ENCODE measurements around the gene PGM1. TPM values are rescaled to one million over a fixed set of nuclear protein-coding genes. Genes with fewer than 3 reads are reported as not detected.

PGM1 gene
- total and polyA plus RNA-seq, 7 experiments from 2014 or later: 11.9 to 57.2 (median 16.8) TPM

GRCh38 chr1:63679589-63679988 lies 86.4 kb downstream of the PGM1 start:
- no peaks in the 10 kb centered on the region for H3K36me3 ChIP-seq (ENCODE audit: control insufficient read depth in 2 of 3, insufficient read depth in 3 of 3, low read length in 3 of 3)
- DNase-seq (no peak), ATAC-seq (no peak)
- intact Hi-C loops (cut with micrococcal nuclease): no loop called here
- Mint-ChIP-seq H3K4me1 (no peaks in the 10 kb centered on the region), H3K9me3 (peaks cover 0 to 19% (median 6%) of the 10 kb centered on the region in 11 donors), H3K4me3 (no peak overlapping the region), H3K27me3 (peaks cover 0 to 10% (median 0%) of the 10 kb centered on the region in 5 donors), H3K27ac (no peak overlapping the region), H3K36me3 (peaks cover 0 to 21% (median 7%) of the 10 kb centered on the region in 5 donors)
- ChIA-PET POLR2A (no interaction called here), CTCF (interaction anchor here (1.1 kb wide), 1 partner anchor 458 kb away, joined by 3 read pairs; no protein-coding TSS in a partner anchor)
- H3K4me1 ChIP-seq (ENCODE audit: control insufficient read depth in 2 of 2, insufficient read depth in 2 of 2, low read length in 2 of 2): no peaks in the 10 kb centered on the region
- no peaks in the 10 kb centered on the region for H3K27me3 ChIP-seq (ENCODE audit: control insufficient read depth in 2 of 2, insufficient read depth in 2 of 2, low read length in 2 of 2)
- H3K9me3 ChIP-seq (ENCODE audit: control insufficient read depth in 2 of 3, low read length in 3 of 3): peaks cover 0 to 7% (median 0%) of the 10 kb centered on the region in 3 experiments
- no peak overlapping the region for H3K27ac ChIP-seq (ENCODE audit: low read depth, low read length)
- H3K4me3 ChIP-seq (ENCODE audit: low read length): no peak overlapping the region

DNA sequence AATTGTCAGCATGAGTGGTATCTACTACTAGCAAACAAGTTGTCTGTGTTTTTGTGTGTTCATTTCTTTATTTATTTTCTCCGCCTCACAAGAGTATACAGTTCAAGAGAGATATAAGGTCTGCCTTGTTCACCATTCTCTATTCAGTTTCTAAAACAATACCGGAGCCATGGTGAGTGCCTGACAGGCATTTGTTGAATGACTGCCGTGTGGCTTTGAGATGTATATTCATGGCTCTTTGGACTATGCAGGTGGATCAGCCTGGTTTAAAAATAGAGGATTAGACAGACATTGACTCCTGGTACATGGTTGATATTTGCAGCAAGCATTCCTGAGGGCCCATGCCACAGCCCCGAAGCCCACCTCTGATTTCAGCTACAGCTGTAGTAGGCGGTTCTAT lies 89.7 kb downstream of the PGM1 start:
- Histone ChIP-seq H3K27me3 (ENCODE audit: control insufficient read depth in 2 of 2, insufficient read depth in 2 of 2, low read length in 2 of 2) (no peaks in the 10 kb centered on the region), H3K4me3 (ENCODE audit: low read length) (no peak overlapping the region), H3K4me1 (ENCODE audit: control insufficient read depth in 2 of 2, insufficient read depth in 2 of 2, low read length in 2 of 2) (no peaks in the 10 kb centered on the region), H3K36me3 (ENCODE audit: control insufficient read depth in 2 of 3, insufficient read depth in 3 of 3, low read length in 3 of 3) (no peaks in the 10 kb centered on the region), H3K27ac (ENCODE audit: low read depth, low read length) (no peak overlapping the region), H3K9me3 (ENCODE audit: control insufficient read depth in 2 of 3, low read length in 3 of 3) (peaks cover 0 to 7% (median 0%) of the 10 kb centered on the region in 3 experiments)
- DNase-seq (no peak), ATAC-seq (no peak)
- Mint-ChIP-seq H3K27me3 (peaks cover 0 to 10% (median 5%) of the 10 kb centered on the region in 5 donors), H3K4me3 (no peak overlapping the region), H3K27ac (no peak overlapping the region), H3K9me3 (peaks cover 0 to 19% (median 6%) of the 10 kb centered on the region in 11 donors), H3K4me1 (no peaks in the 10 kb centered on the region), H3K36me3 (peaks cover 0 to 27% (median 7%) of the 10 kb centered on the region in 5 donors)
- intact Hi-C loops (cut with micrococcal nuclease): no loop called here
- ChIA-PET POLR2A (no interaction called here), CTCF (no interaction called here)

DNA sequence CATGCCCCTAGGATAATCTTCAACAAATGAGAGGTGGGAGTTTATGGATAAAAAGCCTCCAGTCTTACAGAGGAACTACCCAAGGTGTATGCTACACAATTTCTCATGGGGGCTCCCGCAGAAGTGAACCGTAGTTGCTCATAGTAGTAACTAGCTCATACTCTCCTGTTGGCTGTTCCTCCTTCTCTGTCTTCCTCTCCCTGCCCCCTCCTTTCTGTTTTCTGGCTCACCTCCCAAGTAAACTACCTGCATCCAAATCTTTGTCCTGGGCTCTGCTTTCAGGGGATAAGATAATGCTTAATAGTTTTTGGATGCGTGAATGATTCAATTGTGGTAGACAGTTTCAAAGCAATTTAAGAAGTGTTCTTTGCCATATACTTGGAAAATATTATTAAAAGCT lies 90.5 kb downstream of the PGM1 start:
- peaks cover 0 to 14% (median 6%) of the 10 kb centered on the region in 11 donors for H3K9me3 Mint-ChIP-seq
- peaks cover 0 to 11% (median 5%) of the 10 kb centered on the region in 5 donors for H3K27me3 Mint-ChIP-seq
- peak overlapping the region in 1 of 9 donors; percentile 7 for H3K27ac Mint-ChIP-seq
- H3K36me3 Mint-ChIP-seq: peaks cover 0 to 23% (median 7%) of the 10 kb centered on the region in 5 donors
- no peak overlapping the region for H3K27ac ChIP-seq (ENCODE audit: low read depth, low read length)
- intact Hi-C loops (cut with micrococcal nuclease): no loop called here
- H3K4me3 Mint-ChIP-seq: no peak overlapping the region
- no peaks in the 10 kb centered on the region for H3K4me1 ChIP-seq (ENCODE audit: control insufficient read depth in 2 of 2, insufficient read depth in 2 of 2, low read length in 2 of 2)
- ATAC-seq: no peak
- ChIA-PET CTCF (no interaction called here), POLR2A (no interaction called here)
- no peak overlapping the region for H3K4me3 ChIP-seq (ENCODE audit: low read length)
- H3K9me3 ChIP-seq (ENCODE audit: control insufficient read depth in 2 of 3, low read length in 3 of 3): peaks cover 0 to 7% (median 0%) of the 10 kb centered on the region in 3 experiments
- no peak for DNase-seq
- no peaks in the 10 kb centered on the region for H3K4me1 Mint-ChIP-seq
- no peaks in the 10 kb centered on the region for H3K36me3 ChIP-seq (ENCODE audit: control insufficient read depth in 2 of 3, insufficient read depth in 3 of 3, low read length in 3 of 3)
- H3K27me3 ChIP-seq (ENCODE audit: control insufficient read depth in 2 of 2, insufficient read depth in 2 of 2, low read length in 2 of 2): no peaks in the 10 kb centered on the region

- H3K27me3 ChIP-seq (ENCODE audit: control insufficient read depth in 2 of 2, insufficient read depth in 2 of 2, low read length in 2 of 2): no peaks in the 10 kb centered on the region
- DNase-seq: no peak
- Mint-ChIP-seq H3K36me3 (peaks cover 0 to 6% (median 5%) of the 10 kb centered on the region in 5 donors), H3K9me3 (peaks cover 0 to 3% (median 0%) of the 10 kb centered on the region in 11 donors), H3K27ac (peak overlapping the region in 1 of 9 donors; percentile 33), H3K27me3 (peaks cover 0 to 17% (median 5%) of the 10 kb centered on the region in 5 donors), H3K4me3 (no peak overlapping the region), H3K4me1 (peaks cover 0 to 2% (median 2%) of the 10 kb centered on the region in 7 donors)
- ATAC-seq: no peak
- no peaks in the 10 kb centered on the region for H3K36me3 ChIP-seq (ENCODE audit: control insufficient read depth in 2 of 3, insufficient read depth in 3 of 3, low read length in 3 of 3)
- no peak overlapping the region for H3K27ac ChIP-seq (ENCODE audit: low read depth, low read length)
- H3K4me1 ChIP-seq (ENCODE audit: control insufficient read depth in 2 of 2, insufficient read depth in 2 of 2, low read length in 2 of 2): no peaks in the 10 kb centered on the region
- ChIA-PET POLR2A (no interaction called here), CTCF (no interaction called here)
- no peaks in the 10 kb centered on the region for H3K9me3 ChIP-seq (ENCODE audit: control insufficient read depth in 2 of 3, low read length in 3 of 3)
- H3K4me3 ChIP-seq (ENCODE audit: low read length): no peak overlapping the region
- intact Hi-C loops (cut with micrococcal nuclease): no loop called here
Observed at GRCh38 chr1:63686696-63687095, 93.5 kb downstream of the PGM1 start.

GRCh38 chr1:63688302-63688890 lies 95.2 kb downstream of the PGM1 start:
- H3K4me1 ChIP-seq (ENCODE audit: control insufficient read depth in 2 of 2, insufficient read depth in 2 of 2, low read length in 2 of 2): no peaks in the 10 kb centered on the region
- Mint-ChIP-seq H3K4me1 (peaks cover 0 to 8% (median 6%) of the 10 kb centered on the region in 7 donors), H3K27me3 (peaks cover 0 to 14% (median 5%) of the 10 kb centered on the region in 5 donors), H3K4me3 (no peak overlapping the region), H3K36me3 (peaks cover 0 to 6% (median 0%) of the 10 kb centered on the region in 5 donors), H3K27ac (no peak overlapping the region), H3K9me3 (no peaks in the 10 kb centered on the region)
- no peak overlapping the region for H3K27ac ChIP-seq (ENCODE audit: low read depth, low read length)
- no peaks in the 10 kb centered on the region for H3K36me3 ChIP-seq (ENCODE audit: control insufficient read depth in 2 of 3, insufficient read depth in 3 of 3, low read length in 3 of 3)
- H3K27me3 ChIP-seq (ENCODE audit: control insufficient read depth in 2 of 2, insufficient read depth in 2 of 2, low read length in 2 of 2): no peaks in the 10 kb centered on the region
- no peak overlapping the region for H3K4me3 ChIP-seq (ENCODE audit: low read length)
- DNase-seq (no peak), ATAC-seq (no peak)
- ChIA-PET CTCF (interaction anchor here (0.6 kb wide), 1 partner anchor 1674 kb away, joined by 4 read pairs; no protein-coding TSS in a partner anchor), POLR2A (interaction anchor here (0.6 kb wide), 1 partner anchor 34 kb away, joined by 5 read pairs; no protein-coding TSS in a partner anchor)
- H3K9me3 ChIP-seq (ENCODE audit: control insufficient read depth in 2 of 3, low read length in 3 of 3): no peaks in the 10 kb centered on the region
- intact Hi-C loops (cut with micrococcal nuclease): no loop called here

DNA sequence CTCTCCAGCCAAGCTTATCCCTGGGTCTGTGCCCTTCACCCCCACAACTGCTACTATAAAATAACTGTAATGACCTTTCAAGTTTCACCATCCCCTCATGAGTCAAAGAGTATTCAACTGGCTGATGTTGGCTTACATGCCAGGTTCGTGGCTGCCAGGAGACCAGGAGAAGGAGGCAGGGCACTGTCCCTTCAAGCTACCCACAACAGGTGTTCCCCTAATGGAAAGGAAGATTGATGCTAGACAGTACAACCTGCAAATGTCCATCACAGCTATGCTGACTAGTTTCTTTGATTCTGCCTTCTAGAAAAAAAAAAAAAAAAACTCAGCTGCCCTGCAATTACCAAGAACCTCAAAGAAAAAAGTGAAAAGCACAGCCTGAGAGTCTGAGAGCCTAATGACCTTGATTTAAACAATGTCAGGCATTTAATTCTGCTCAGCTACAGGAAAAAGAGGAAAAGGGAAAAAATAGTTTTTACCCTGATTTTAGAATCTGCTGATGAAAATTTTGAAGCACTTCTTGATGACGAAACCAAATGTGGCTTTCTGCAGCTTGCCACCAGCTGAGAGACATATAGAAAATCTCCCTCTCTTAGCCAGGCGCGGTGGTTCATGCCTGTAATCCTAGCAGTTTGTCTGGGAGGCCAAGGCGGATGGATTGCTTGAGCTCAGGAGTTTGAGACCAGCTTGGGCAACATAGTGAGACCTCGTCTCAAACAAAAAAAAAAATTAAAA lies 97.9 kb downstream of the PGM1 start:
- POLR2A ChIA-PET: interaction anchor here (0.8 kb wide), 1 partner anchor 40 kb away, joined by 5 read pairs; no protein-coding TSS in a partner anchor
- H3K4me1 Mint-ChIP-seq: peaks cover 0 to 8% (median 6%) of the 10 kb centered on the region in 7 donors

More for the DNA sequence above, 97.9 kb downstream of the PGM1 start:
- Histone ChIP-seq H3K4me3 (ENCODE audit: low read length) (no peak overlapping the region), H3K4me1 (ENCODE audit: control insufficient read depth in 2 of 2, insufficient read depth in 2 of 2, low read length in 2 of 2) (no peaks in the 10 kb centered on the region), H3K27me3 (ENCODE audit: control insufficient read depth in 2 of 2, insufficient read depth in 2 of 2, low read length in 2 of 2) (no peaks in the 10 kb centered on the region), H3K9me3 (ENCODE audit: control insufficient read depth in 2 of 3, low read length in 3 of 3) (no peaks in the 10 kb centered on the region), H3K27ac (ENCODE audit: low read depth, low read length) (no peak overlapping the region), H3K36me3 (ENCODE audit: control insufficient read depth in 2 of 3, insufficient read depth in 3 of 3, low read length in 3 of 3) (no peaks in the 10 kb centered on the region)
- no peak overlapping the region for H3K4me3 Mint-ChIP-seq
- intact Hi-C loops (cut with micrococcal nuclease): no loop called here
- ATAC-seq (no peak), DNase-seq (no peak)
- H3K27ac Mint-ChIP-seq: no peak overlapping the region
- H3K9me3 Mint-ChIP-seq: no peaks in the 10 kb centered on the region
- peaks cover 0 to 18% (median 5%) of the 10 kb centered on the region in 5 donors for H3K27me3 Mint-ChIP-seq
- H3K36me3 Mint-ChIP-seq: peaks cover 0 to 6% (median 0%) of the 10 kb centered on the region in 5 donors
- CTCF ChIA-PET: interaction anchor here (0.6 to 2.8 kb wide), 14 partner anchors 9 to 1179 kb away, joined by 3 to 21 read pairs (median 6); no protein-coding TSS in a partner anchor

Data from naive thymus-derived CD4-positive, alpha-beta T cell (primary cell).